GM12878 (cell line): Measurements from ENCODE around the gene GCNT1. TPM values are rescaled to one million over a fixed set of nuclear protein-coding genes. Genes with fewer than 3 reads are reported as not detected.

Experiments used
- CHD4 ChIP-seq: fragments of 200-600 bp; sonication (generic); IDR thresholded peaks from 2 replicates; pipeline ENCODE4 v1.6.1; 2016; ENCODE audit warnings: mild to moderate bottlenecking
- EED ChIP-seq: sonication (generic); IDR thresholded peaks from 2 replicates; pipeline ENCODE4 v1.6.1; 2016; ENCODE audit warnings: antibody characterized with exemption, low read depth
- ETV6 ChIP-seq, 2 experiments: fragments of 450-650 bp in 1 of 2; IDR thresholded peaks in 1 of 2; conservative IDR thresholded peaks in 1 of 2; 2 replicates each; pipeline ENCODE4 v1.6.1; 2014; ENCODE audit warnings: antibody characterized with exemption in 1 of 2, borderline replicate concordance in 1 of 2, low read depth in 1 of 2, mild to moderate bottlenecking in 1 of 2, moderate library complexity in 1 of 2
- IRF3 ChIP-seq: fragments of 450-650 bp; IDR thresholded peaks from 2 replicates; pipeline ENCODE4 v1.6.1; 2014; ENCODE audit warnings: mild to moderate bottlenecking
- JUNB ChIP-seq: IDR thresholded peaks from 2 replicates; pipeline ENCODE4 v1.6.1; 2016; ENCODE audit warnings: antibody characterized with exemption, mild to moderate bottlenecking
- LARP7 ChIP-seq: fragments of 450-650 bp; IDR thresholded peaks from 2 replicates; pipeline ENCODE4 v1.6.1; 2017; ENCODE audit warnings: mild to moderate bottlenecking
- MEF2B ChIP-seq: fragments of 450-650 bp; IDR thresholded peaks from 2 replicates; pipeline ENCODE4 v1.6.1; 2018; ENCODE audit warnings: mild to moderate bottlenecking, moderate library complexity; ENCODE audit not compliant: partially characterized antibody, poor library complexity, severe bottlenecking
- RCOR1 ChIP-seq: conservative IDR thresholded peaks from 2 replicates; pipeline ENCODE4 v1.6.1; 2012; ENCODE audit warnings: low read depth, low read length, improper control_type of control experiment
- RELA ChIP-seq: fragments of 450-650 bp; IDR thresholded peaks from 2 replicates; pipeline ENCODE4 v1.8.0; 2014; ENCODE audit warnings: borderline replicate concordance; ENCODE audit not compliant: partially characterized antibody
- SP1 ChIP-seq: IDR thresholded peaks from one replicate; pipeline ENCODE4 v1.6.1; 2011; ENCODE audit warnings: low read depth, low read length
- STAT1 ChIP-seq: fragments of 450-650 bp; conservative IDR thresholded peaks from 2 replicates; pipeline ENCODE4 v1.6.1; 2014; ENCODE audit warnings: antibody characterized with exemption, mild to moderate bottlenecking
- TCF7 ChIP-seq: IDR thresholded peaks from 2 replicates; pipeline ENCODE4 v1.6.1; 2014; ENCODE audit warnings: antibody characterized with exemption, borderline replicate concordance
- USF1 ChIP-seq: IDR thresholded peaks from 2 replicates; pipeline ENCODE4 v1.6.1; 2011; ENCODE audit warnings: borderline replicate concordance, low read depth, mild to moderate bottlenecking, moderate library complexity, mixed read lengths, low read length; ENCODE audit not compliant: insufficient read depth; ENCODE audit errors: extremely low read length
- ZNF274 ChIP-seq: IDR thresholded peaks from one replicate; pipeline ENCODE4 v1.8.0; 2011; ENCODE audit not compliant: insufficient read length, insufficient read depth
- polyA plus RNA-seq, 11 experiments: library from polyadenylated mRNA; depleted of rRNA in 4 of 11; unstranded in 6 of 11; stranded (reverse) in 5 of 11; fragments of >200 nt; fragmentation: Nextera tagmentation in 4 of 11; fragmentation: Illumina TruSeq in 1 of 11; extraction: Ambion mirVana in 4 of 11; extraction: Trizol in 1 of 11; gene quantifications; 1 replicate in 1 of 11; 2 replicates in 10 of 11; pipeline versions ENCODE4 v1.2.1 to v1.2.3, GENCODE V29; 2011 to 2016; ENCODE audit warnings: inconsistent platforms in 2 of 11, missing spikeins in 2 of 11, low read depth in 1 of 11
- total RNA-seq, 4 experiments: library from RNA; depleted of rRNA in 3 of 4; stranded (reverse); fragments of >200 nt in 3 of 4; fragmentation: Illumina TruSeq in 1 of 4; extraction: Trizol in 1 of 4; gene quantifications; 2 replicates each; pipeline versions ENCODE4 v1.2.1 to v1.2.3, GENCODE V29; 2013 to 2021
- TF ChIP-seq, protein P1 (sequence below): fragments of 450-650 bp; IDR thresholded peaks from 2 replicates; pipeline ENCODE4 v1.6.1; 2017; ENCODE audit warnings: mild to moderate bottlenecking, low read depth, inconsistent platforms; ENCODE audit not compliant: poor library complexity, severe bottlenecking
- TF ChIP-seq, protein P2 (sequence below): IDR thresholded peaks from 2 replicates; pipeline ENCODE4 v1.6.1; 2012; ENCODE audit warnings: low read length, inconsistent platforms
- TF ChIP-seq, protein P3 (sequence below): IDR thresholded peaks from 2 replicates; pipeline ENCODE4 v1.6.1; 2012; ENCODE audit warnings: improper control_type of control experiment, low read depth, low read length; ENCODE audit not compliant: insufficient replicate concordance

Gene GCNT1
- total and polyA plus RNA-seq, 10 of the 15 experiments (the other 5 are each of a cell fraction or from before 2014, with no cell fraction given) = 2.8 to 17.8 (median 7.1) TPM

DNA sequence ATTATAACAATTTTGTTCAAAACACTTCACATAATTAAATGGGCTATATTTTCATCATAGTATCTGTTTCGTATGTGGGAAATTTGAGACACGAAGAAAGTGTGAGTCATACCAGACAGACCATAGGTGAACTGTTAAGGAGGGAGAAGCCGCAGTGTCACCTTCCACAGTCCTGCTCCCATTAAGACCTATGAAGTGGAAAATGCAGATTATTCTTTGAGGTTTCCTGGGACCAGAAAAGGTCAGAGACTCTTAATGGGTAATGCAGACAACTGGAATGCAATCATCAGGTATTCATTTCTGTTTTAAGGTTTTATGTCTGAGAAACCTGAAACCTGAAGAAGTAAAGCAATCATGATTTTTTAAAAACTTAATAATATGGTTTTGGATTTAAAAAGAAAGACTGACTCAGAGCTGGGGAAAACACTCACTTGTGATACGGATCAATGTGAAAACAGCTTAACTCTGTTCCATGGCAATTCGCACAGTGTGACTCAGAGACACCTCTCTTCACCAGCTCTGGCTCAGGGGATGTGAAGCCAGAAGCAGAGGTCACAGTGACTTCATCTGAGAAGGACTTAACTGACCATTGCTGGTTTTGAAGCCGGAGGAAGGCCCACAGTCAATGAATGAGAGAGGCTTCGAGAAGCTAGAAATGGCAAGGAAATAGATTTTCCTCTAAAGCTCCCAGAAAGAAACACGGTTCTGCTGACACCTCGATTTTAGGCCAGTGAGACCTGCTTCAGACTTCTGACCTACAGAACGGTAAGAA is 17.2 kb upstream of the GCNT1 start (continued):
- TF ChIP-seq USF1 (no peak), JUNB (peak; percentile 81), RCOR1 (no peak), EED (peak; percentile 97), TCF7 (peak; percentile 51; the same call in 1 of the 2 replicates), MEF2B (peak; percentile 59), RELA (no peak), SP1 (no peak), STAT1 (no peak), IRF3 (no peak), LARP7 (no peak), ETV6 (conservative IDR thresholded peaks at IDR 0.05 in 1 of 2, IDR thresholded peaks at IDR 0.05 in 1 of 2; ENCODE audit: borderline replicate concordance in 1 of 2, low read depth in 1 of 2) (peak in 1 of 2 experiments; percentile 34; a peak in 1 of 4 replicates), ZNF274 (no peak), CHD4 (no peak)
- TF ChIP-seq, protein P1, sequence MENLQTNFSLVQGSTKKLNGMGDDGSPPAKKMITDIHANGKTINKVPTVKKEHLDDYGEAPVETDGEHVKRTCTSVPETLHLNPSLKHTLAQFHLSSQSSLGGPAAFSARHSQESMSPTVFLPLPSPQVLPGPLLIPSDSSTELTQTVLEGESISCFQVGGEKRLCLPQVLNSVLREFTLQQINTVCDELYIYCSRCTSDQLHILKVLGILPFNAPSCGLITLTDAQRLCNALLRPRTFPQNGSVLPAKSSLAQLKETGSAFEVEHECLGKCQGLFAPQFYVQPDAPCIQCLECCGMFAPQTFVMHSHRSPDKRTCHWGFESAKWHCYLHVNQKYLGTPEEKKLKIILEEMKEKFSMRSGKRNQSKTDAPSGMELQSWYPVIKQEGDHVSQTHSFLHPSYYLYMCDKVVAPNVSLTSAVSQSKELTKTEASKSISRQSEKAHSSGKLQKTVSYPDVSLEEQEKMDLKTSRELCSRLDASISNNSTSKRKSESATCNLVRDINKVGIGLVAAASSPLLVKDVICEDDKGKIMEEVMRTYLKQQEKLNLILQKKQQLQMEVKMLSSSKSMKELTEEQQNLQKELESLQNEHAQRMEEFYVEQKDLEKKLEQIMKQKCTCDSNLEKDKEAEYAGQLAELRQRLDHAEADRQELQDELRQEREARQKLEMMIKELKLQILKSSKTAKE = peak; percentile 88
- TF ChIP-seq, protein P2, sequence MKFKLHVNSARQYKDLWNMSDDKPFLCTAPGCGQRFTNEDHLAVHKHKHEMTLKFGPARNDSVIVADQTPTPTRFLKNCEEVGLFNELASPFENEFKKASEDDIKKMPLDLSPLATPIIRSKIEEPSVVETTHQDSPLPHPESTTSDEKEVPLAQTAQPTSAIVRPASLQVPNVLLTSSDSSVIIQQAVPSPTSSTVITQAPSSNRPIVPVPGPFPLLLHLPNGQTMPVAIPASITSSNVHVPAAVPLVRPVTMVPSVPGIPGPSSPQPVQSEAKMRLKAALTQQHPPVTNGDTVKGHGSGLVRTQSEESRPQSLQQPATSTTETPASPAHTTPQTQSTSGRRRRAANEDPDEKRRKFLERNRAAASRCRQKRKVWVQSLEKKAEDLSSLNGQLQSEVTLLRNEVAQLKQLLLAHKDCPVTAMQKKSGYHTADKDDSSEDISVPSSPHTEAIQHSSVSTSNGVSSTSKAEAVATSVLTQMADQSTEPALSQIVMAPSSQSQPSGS = peak; percentile 88
- TF ChIP-seq, protein P3, sequence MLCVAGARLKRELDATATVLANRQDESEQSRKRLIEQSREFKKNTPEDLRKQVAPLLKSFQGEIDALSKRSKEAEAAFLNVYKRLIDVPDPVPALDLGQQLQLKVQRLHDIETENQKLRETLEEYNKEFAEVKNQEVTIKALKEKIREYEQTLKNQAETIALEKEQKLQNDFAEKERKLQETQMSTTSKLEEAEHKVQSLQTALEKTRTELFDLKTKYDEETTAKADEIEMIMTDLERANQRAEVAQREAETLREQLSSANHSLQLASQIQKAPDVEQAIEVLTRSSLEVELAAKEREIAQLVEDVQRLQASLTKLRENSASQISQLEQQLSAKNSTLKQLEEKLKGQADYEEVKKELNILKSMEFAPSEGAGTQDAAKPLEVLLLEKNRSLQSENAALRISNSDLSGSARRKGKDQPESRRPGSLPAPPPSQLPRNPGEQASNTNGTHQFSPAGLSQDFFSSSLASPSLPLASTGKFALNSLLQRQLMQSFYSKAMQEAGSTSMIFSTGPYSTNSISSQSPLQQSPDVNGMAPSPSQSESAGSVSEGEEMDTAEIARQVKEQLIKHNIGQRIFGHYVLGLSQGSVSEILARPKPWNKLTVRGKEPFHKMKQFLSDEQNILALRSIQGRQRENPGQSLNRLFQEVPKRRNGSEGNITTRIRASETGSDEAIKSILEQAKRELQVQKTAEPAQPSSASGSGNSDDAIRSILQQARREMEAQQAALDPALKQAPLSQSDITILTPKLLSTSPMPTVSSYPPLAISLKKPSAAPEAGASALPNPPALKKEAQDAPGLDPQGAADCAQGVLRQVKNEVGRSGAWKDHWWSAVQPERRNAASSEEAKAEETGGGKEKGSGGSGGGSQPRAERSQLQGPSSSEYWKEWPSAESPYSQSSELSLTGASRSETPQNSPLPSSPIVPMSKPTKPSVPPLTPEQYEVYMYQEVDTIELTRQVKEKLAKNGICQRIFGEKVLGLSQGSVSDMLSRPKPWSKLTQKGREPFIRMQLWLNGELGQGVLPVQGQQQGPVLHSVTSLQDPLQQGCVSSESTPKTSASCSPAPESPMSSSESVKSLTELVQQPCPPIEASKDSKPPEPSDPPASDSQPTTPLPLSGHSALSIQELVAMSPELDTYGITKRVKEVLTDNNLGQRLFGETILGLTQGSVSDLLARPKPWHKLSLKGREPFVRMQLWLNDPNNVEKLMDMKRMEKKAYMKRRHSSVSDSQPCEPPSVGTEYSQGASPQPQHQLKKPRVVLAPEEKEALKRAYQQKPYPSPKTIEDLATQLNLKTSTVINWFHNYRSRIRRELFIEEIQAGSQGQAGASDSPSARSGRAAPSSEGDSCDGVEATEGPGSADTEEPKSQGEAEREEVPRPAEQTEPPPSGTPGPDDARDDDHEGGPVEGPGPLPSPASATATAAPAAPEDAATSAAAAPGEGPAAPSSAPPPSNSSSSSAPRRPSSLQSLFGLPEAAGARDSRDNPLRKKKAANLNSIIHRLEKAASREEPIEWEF = no peak
